ENCODE results near the gene PMEPA1.

PMEPA1 gene

GRCh38 chr20:57612436-57612835, 97.4 kb downstream of the PMEPA1 start:
- no peak for DNase-seq (ENCODE audit: low read depth in 1 of 2, low spot score in 1 of 2)

DNA sequence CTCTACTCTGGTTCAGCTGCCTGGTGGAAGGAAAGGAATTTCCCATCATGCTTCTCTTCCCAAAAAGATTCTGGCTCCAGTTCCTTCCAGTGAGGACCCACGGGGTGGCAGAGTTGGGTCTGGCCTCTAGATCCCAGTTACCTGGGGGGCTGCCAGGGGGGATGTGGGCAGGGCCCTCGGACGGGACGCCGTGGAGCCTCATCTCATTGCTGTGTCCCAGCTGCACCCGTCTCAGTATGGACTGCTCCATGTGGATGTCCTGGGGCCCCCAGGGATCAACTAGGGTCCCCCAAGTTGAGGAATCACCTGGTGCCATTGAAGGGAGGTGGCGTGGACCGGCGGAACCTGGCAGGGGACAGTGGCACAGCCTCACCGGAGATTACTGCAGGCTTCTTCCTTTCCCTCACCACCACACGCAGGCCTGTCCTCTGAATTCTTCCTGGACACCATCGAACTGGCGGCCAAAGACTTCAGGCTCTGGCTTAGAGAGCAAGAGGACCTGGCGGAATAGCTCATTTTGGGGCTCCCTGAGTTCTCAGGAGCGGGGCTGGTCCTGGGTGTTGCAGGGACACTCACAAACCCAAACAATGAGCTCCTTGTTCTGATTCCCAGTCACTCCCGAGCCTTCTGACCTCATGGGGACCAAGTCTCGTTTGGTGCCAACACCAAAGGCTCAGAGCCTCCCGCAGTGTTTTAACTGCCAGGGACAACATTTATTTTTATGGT, 98.1 kb downstream of the PMEPA1 start:
- no peak for DNase-seq (ENCODE audit: low read depth in 1 of 2, low spot score in 1 of 2)

DNA sequence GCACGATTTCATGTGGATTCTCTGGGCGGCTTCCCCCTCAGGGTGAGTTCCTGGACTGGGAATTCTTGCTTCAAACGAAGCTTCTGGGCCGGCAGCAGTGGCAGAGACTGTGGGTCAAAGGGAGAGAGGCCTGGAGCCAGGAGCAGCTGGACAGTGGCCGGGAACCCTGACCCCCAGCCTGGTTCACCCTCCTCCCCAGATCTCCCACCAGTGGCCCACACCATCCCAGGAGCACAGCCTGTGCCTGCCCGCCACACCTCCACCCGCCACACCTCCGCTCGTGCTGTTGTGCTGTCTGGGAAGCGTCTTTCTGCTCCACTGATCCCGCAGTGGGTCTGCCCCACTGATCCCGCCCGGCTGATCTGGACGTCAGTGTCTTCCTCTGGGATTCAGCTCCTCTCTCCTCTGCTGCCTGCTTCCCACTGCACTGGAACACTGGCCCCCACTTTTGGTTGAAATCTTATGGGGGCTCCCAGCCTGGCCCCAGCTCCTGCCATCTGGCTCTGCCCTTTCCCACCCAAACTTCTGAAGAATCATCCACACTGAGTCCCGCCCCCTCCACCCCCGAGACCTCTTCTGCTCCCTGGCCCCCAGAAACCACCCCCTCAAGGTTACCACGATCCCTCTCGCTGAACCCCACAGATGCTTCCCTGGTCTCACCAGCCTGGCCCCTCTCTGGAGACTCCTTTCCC, 99.4 kb downstream of the PMEPA1 start:
- no peak for DNase-seq (ENCODE audit: low read depth in 1 of 2, low spot score in 1 of 2)

DNA sequence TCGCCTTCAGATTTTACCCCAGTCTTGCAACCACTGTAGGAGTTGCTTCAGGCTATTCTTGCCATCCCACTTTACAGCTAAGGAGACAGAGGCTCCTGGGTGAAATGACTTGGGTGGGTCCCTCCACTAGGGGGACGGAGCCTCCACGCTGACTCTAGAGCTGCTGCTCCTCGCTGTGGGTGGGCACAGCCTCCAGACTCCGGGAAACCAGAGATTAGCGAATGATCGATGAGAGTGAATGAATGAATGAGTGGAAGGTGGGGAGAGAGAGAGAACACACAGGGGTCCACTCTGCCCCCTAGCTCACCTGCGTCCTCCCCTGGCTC, 100.0 kb downstream of the PMEPA1 start:
- DNase-seq (ENCODE audit: low read depth in 1 of 2, low spot score in 1 of 2): no peak

GRCh38 chr20:57609086-57609841, 100.6 kb downstream of the PMEPA1 start:
- no peak for DNase-seq (ENCODE audit: low read depth in 1 of 2, low spot score in 1 of 2)

DNA sequence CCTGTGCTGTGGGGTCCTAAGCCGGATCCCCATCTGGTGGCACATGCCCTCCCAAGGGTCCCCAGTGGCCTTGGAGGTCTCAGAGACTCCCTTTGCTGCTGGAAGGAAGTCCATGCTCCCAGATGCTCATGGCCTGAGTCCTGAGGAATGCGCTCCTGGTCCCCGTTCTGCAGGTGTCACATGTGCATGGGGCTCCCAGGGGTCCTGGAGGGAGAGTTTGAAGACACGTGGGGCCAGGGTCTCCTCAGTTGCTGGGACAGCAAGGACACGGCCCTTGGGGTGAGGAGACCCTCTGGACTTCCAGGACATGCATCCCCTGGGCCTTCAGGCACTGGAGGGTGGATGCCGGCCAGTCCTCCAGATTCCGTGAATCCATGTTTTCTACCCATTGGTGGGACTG, 101.3 kb downstream of the PMEPA1 start:
- DNase-seq (ENCODE audit: low read depth in 1 of 2, low spot score in 1 of 2): no peak

DNA sequence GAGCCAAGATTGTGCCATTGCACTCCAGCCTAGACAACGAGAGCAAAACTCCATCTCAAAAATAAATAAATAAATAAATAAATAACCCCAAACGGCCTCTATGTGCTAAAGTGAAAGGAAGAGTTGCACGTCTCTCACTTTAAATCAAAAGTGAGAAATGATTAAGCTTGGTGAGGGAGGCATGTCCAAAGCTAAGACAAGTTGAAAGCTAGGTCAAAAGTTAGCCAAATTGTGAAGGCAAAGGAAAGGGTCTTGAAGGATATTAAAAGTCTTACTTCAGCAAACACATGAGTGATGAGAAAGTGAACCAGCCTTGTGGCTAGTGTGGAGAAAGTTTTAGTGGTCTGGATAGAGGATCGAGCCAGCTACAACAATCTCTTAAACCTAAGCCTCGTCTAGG, 103.9 kb downstream of the PMEPA1 start:
- DNase-seq (ENCODE audit: low read depth in 1 of 2, low spot score in 1 of 2): no peak

DNA sequence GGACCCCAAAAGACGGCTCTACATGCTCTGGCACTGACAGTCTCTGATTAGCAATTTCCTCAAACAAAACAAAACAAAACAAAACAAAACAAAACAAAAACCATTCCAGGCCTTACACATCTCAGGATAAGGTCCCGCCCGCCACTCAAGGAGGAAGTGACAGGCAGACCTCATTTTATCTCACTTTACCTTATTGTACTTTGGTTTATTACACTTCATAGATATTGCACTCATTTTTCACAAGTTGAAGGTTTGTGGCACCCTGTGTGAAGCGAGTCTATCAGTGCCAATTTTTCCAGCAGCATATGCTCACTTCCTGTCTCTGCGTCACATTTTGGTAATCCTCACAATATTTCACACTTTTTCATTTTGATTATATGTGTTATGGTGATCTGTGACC, 104.8 kb downstream of the PMEPA1 start:
- DNase-seq (ENCODE audit: low read depth in 1 of 2, low spot score in 1 of 2): no peak

GRCh38 chr20:57603120-57603519, 106.7 kb downstream of the PMEPA1 start:
- no peak for DNase-seq (ENCODE audit: low read depth in 1 of 2, low spot score in 1 of 2)

GRCh38 chr20:57601737-57602136, 108.1 kb downstream of the PMEPA1 start:
- no peak for DNase-seq (ENCODE audit: low read depth in 1 of 2, low spot score in 1 of 2)

GRCh38 chr20:57601211-57601570, 108.6 kb downstream of the PMEPA1 start:
- no peak for DNase-seq (ENCODE audit: low read depth in 1 of 2, low spot score in 1 of 2)

GRCh38 chr20:57600320-57601210, 109.2 kb downstream of the PMEPA1 start:
- no peak for DNase-seq (ENCODE audit: low read depth in 1 of 2, low spot score in 1 of 2)

DNA sequence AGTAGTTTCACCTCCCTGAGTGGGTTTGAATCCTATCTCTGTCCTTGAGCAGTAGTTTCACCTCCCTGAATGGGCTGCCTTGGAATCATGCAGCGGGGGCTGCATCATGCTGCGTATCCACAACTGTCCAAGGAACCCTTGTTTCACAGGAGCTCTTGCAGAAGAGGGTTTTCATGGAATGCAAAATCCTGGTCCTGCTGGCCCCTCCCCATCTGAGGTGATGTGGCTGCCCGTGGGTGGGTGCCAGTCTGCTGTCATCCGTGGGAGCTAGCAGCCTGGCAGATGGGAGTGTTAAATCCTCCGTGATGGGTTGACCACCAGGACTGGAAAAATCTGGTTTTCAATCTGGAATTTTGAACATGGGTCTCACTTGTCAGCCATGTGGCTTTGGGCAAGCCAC, 111.3 kb downstream of the PMEPA1 start:
- no peak for DNase-seq (ENCODE audit: low read depth in 1 of 2, low spot score in 1 of 2)
